Ascending aorta (tissue), 2 donors: ENCODE results near the gene GMCL2. TPM values are rescaled to one million over a fixed set of nuclear protein-coding genes. Genes with fewer than 3 reads are reported as not detected.

Experiments used
- DNase-seq, 2 donors: peaks; one replicate each; pipeline ENCODE4 v3.0.0-alpha.2; 2019; ENCODE audit warnings: low spot score in 2 of 2
- H3K27ac ChIP-seq, 2 donors: fragments of 200-600 bp; sonication (generic); one replicate each; pipeline ENCODE4 v1.5.1; 2016 to 2017; ENCODE audit warnings: mild to moderate bottlenecking in 1 of 2
- H3K27me3 ChIP-seq: fragments of 200-600 bp; sonication (generic); one replicate; pipeline ENCODE4 v1.5.1; 2017
- H3K36me3 ChIP-seq, 2 donors: fragments of 200-600 bp; sonication (generic); one replicate each; pipeline ENCODE4 v1.5.1; 2016
- H3K4me1 ChIP-seq, 2 donors: fragments of 200-600 bp; sonication (generic); one replicate each; pipeline ENCODE4 v1.5.1; 2016 to 2017; ENCODE audit warnings: mild to moderate bottlenecking in 1 of 2
- H3K4me3 ChIP-seq, 2 donors: fragments of 200-600 bp; sonication (generic); one replicate each; pipeline ENCODE4 v1.5.1; 2016 to 2017; ENCODE audit warnings: mild to moderate bottlenecking in 1 of 2
- H3K9me3 ChIP-seq, 2 donors: fragments of 200-600 bp; sonication (generic); one replicate each; pipeline ENCODE4 v1.5.1; 2016
- intact Hi-C: fragments of 100-400 bp; cut with DNase I; formaldehyde crosslinking; loops from one replicate; pipeline ENCODE4 v1.15.1; 2023
- total RNA-seq: library from RNA; depleted of rRNA; stranded (reverse); fragments of >200 nt; gene quantifications from one replicate; pipeline ENCODE4 v1.1.0, GENCODE V29; 2016
- TF ChIP-seq, protein P1 (sequence below), 3 experiments: fragments of 200-600 bp in 2 of 3; fragments of 450-650 bp in 1 of 3; sonication (generic) in 2 of 3; IDR thresholded peaks; one replicate each; pipeline ENCODE4 v1.5.1; 2016 to 2019; ENCODE audit warnings: antibody characterized with exemption in 3 of 3, mild to moderate bottlenecking in 1 of 3, moderate library complexity in 1 of 3

GMCL2 gene
- not detected for total RNA-seq

- TF ChIP-seq, protein P1, sequence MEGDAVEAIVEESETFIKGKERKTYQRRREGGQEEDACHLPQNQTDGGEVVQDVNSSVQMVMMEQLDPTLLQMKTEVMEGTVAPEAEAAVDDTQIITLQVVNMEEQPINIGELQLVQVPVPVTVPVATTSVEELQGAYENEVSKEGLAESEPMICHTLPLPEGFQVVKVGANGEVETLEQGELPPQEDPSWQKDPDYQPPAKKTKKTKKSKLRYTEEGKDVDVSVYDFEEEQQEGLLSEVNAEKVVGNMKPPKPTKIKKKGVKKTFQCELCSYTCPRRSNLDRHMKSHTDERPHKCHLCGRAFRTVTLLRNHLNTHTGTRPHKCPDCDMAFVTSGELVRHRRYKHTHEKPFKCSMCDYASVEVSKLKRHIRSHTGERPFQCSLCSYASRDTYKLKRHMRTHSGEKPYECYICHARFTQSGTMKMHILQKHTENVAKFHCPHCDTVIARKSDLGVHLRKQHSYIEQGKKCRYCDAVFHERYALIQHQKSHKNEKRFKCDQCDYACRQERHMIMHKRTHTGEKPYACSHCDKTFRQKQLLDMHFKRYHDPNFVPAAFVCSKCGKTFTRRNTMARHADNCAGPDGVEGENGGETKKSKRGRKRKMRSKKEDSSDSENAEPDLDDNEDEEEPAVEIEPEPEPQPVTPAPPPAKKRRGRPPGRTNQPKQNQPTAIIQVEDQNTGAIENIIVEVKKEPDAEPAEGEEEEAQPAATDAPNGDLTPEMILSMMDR (IDR thresholded peaks at IDR 0.05), result no peak
- Histone ChIP-seq H3K36me3 (no peaks in the 10 kb centered on the region), H3K4me3 (no peak within 1 kb of the TSS), H3K27me3 (no peaks in the 10 kb centered on the region), H3K27ac (no peak within 1 kb of the TSS), H3K4me1 (no peaks in the 10 kb centered on the region), H3K9me3 (no peaks in the 10 kb centered on the region)
- intact Hi-C loops, result no loop called here
- no peak for DNase-seq
These were observed at the start of gene GMCL2 for GRCh38 chr5:178187014-178187413. GMCL2 (minus strand) TSS chr5:178187371; CDS start chr5:178187299, 72 bp downstream.

GRCh38 chr5:178236679-178237078 is 49.5 kb upstream of the GMCL2 start:
- H3K36me3 ChIP-seq, result no peaks in the 10 kb centered on the region
- H3K27ac ChIP-seq, result no peak overlapping the region
- no peak overlapping the region for H3K4me3 ChIP-seq
- intact Hi-C loops, result no loop called here
- peaks cover 0 to 4% of the 10 kb centered on the region in 2 donors for H3K4me1 ChIP-seq
- H3K9me3 ChIP-seq, result no peaks in the 10 kb centered on the region
- TF ChIP-seq, protein P1 (IDR thresholded peaks at IDR 0.05), result no peak
- DNase-seq, result no peak
- H3K27me3 ChIP-seq, result no peaks in the 10 kb centered on the region

GRCh38 chr5:178236126-178236525 is 49.0 kb upstream of the GMCL2 start:
- no peaks in the 10 kb centered on the region for H3K27me3 ChIP-seq
- H3K4me1 ChIP-seq, result peaks cover 5 to 10% of the 10 kb centered on the region in 2 donors
- no peak overlapping the region for H3K4me3 ChIP-seq
- no peak for DNase-seq
- H3K9me3 ChIP-seq, result no peaks in the 10 kb centered on the region
- H3K27ac ChIP-seq, result no peak overlapping the region
- TF ChIP-seq, protein P1 (IDR thresholded peaks at IDR 0.05), result no peak
- intact Hi-C loops, result no loop called here
- no peaks in the 10 kb centered on the region for H3K36me3 ChIP-seq

DNA sequence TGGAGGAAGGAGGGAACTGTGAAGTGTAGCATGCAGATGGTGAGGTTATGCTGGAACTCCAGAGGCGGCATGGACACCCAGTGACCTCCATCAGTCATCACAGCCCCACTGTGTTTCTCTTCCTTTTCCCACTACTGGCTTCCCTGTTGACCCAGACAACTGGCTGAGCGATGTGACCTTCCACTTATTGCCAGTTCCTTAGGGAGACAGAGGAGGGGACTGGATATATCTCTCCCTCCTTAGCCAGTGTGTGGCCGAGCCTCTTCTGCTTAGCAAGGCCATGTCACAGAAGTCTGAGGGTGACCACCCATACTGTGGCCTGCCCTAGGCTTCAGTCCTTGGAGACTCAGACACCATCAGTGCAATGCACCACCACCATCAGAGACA is 48.4 kb upstream of the GMCL2 start:
- no peaks in the 10 kb centered on the region for H3K9me3 ChIP-seq
- H3K36me3 ChIP-seq, result no peaks in the 10 kb centered on the region
- H3K4me1 ChIP-seq, result peaks cover 10 to 15% of the 10 kb centered on the region in 2 donors
- intact Hi-C loops, result no loop called here
- no peaks in the 10 kb centered on the region for H3K27me3 ChIP-seq
- no peak overlapping the region for H3K4me3 ChIP-seq
- H3K27ac ChIP-seq, result no peak overlapping the region
- DNase-seq, result no peak
- TF ChIP-seq, protein P1 (IDR thresholded peaks at IDR 0.05), result no peak

- H3K9me3 ChIP-seq, result no peaks in the 10 kb centered on the region
- peaks cover 10 to 18% of the 10 kb centered on the region in 2 donors for H3K4me1 ChIP-seq
- DNase-seq, result peak in 1 of 2 donors; percentile 84
- no peaks in the 10 kb centered on the region for H3K27me3 ChIP-seq
- intact Hi-C loops, result loop anchor here (5.0 kb wide), 1 partner anchor 1497 kb away; the partner anchor contains the start of gene MAML1
- no peak overlapping the region for H3K27ac ChIP-seq
- no peak overlapping the region for H3K4me3 ChIP-seq
- TF ChIP-seq, protein P1 (IDR thresholded peaks at IDR 0.05), result peak; percentile 37 to 66 (median 46)
- peaks cover under 1 to 6% of the 10 kb centered on the region in 2 donors for H3K36me3 ChIP-seq
These were observed 47.8 kb upstream of the GMCL2 start for GRCh38 chr5:178234750-178235587.
